Psoas muscle (tissue), 8 donors: ENCODE data around the gene PIGN. TPM values are rescaled to one million over a fixed set of nuclear protein-coding genes. Genes with fewer than 3 reads are reported as not detected.

Source experiments
- ATAC-seq, 4 donors: fragments of 200-7000 bp; cut with Tn5 transposase; one replicate each; pipeline ENCODE4 v1.9.1; 2020; ENCODE audit warnings: moderate library complexity in 3 of 4, mild to moderate bottlenecking in 2 of 4
- DNase-seq, 2 donors: peaks; one replicate each; pipeline ENCODE4 v3.0.0-alpha.2; 2020
- H3K27ac ChIP-seq: fragments of 200-600 bp; one replicate; pipeline ENCODE4 v1.8.0; 2022
- H3K27me3 ChIP-seq, 3 donors: fragments of 200-600 bp in 1 of 3; one replicate each; pipeline versions ENCODE4 v1.6.1 to v1.8.0; 2013 to 2022; ENCODE audit warnings: low read length in 2 of 3, mild to moderate bottlenecking in 2 of 3, moderate library complexity in 1 of 3; ENCODE audit not compliant: insufficient read depth in 3 of 3
- H3K36me3 ChIP-seq, 2 donors: fragments of 200-600 bp in 1 of 2; one replicate each; pipeline versions ENCODE4 v1.6.1 to v1.8.0; 2013 to 2022; ENCODE audit warnings: low read depth in 1 of 2, mild to moderate bottlenecking in 1 of 2, moderate library complexity in 1 of 2; ENCODE audit not compliant: insufficient read depth in 1 of 2
- H3K4me1 ChIP-seq: fragments of 200-600 bp; one replicate; pipeline ENCODE4 v1.8.0; 2022
- H3K4me3 ChIP-seq: fragments of 200-600 bp; one replicate; pipeline ENCODE4 v1.8.0; 2022; ENCODE audit warnings: mild to moderate bottlenecking
- H3K9me3 ChIP-seq: fragments of 200-600 bp; one replicate; pipeline ENCODE4 v1.8.0; 2022
- WGBS, 3 donors: extraction: QIAGEN DNeasy Blood & Tissue Kit; methylation state at CpG; one replicate each; pipeline versions ENCODE4 v1.1.6 to v1.1.7; 2013; 5-methylcytosine and 5-hydroxymethylcytosine counted together
- intact Hi-C, 2 donors: fragments of 100-400 bp; cut with DNase I; formaldehyde crosslinking; loops; one replicate each; pipeline versions ENCODE4 v1.11.0 to v1.14.2; 2022
- polyA plus RNA-seq, 3 donors: library from polyadenylated mRNA; stranded (reverse); fragments of 200-250 nt; gene quantifications; one replicate each; pipeline ENCODE4 v1.2.3, GENCODE V29; 2013
- total RNA-seq, 4 donors: library from RNA; stranded (reverse); fragmentation: NEBNext Ultra II Directional in 2 of 4; extraction: Animal tissue kit (Norgen Biotek cat#: 25700) in 2 of 4; gene quantifications; one replicate each; pipeline versions ENCODE4 v1.2.1 to v1.2.4, GENCODE V29; 2021 to 2023
- TF ChIP-seq, protein P1 (sequence below): fragments of 200-600 bp; IDR thresholded peaks from one replicate; pipeline ENCODE4 v1.8.0; 2022; ENCODE audit warnings: antibody characterized with exemption
- donor health status: healthy with polysubstance abuse.
- donor health status: DM: no; HTN: no; CAD: no; lungs with moderate emphysema.
- donor health status: Bipolar disorder and iron deficiency.
- donor health status: healthy.
- donor health status: DM: yes; HTN: yes; CAD: no.
- donor health status: DM: no; HTN: no; CAD: no.
- donor health status: DM: no; HTN: no; CAD: no.
- donor health status: DM: yes; HTN: yes; CAD: no.

PIGN gene
- total and polyA plus RNA-seq, 7 donors = 3.2 to 18.0 (median 9.5) TPM

DNA sequence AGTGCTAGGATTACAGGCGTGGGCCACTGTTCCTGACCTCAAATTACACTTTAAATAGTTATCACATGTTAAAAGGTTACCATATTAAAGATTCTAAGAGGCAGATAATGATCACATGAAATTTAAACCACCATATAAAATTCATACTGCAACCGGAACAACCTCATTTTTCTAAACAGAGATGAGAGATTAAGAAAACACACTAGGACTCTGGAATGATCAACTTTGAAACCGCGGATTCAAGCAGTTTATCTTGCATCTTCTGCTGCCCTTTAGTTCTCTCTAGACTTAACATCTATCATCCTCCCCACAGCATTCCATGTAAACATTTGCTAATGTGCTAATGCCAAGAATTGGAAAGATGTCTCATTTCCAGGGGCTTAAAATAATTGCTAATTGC, 115.8 kb downstream of the PIGN start:
- Histone ChIP-seq H3K27me3 (no peaks in the 10 kb centered on the region), H3K36me3 (peaks cover 3 to 33% of the 10 kb centered on the region in 2 donors), H3K27ac (no peak overlapping the region), H3K9me3 (no peaks in the 10 kb centered on the region), H3K4me3 (no peak overlapping the region), H3K4me1 (no peaks in the 10 kb centered on the region)
- ATAC-seq (no peak), DNase-seq (no peak)
- intact Hi-C loops = no loop called here
- TF ChIP-seq, protein P1, sequence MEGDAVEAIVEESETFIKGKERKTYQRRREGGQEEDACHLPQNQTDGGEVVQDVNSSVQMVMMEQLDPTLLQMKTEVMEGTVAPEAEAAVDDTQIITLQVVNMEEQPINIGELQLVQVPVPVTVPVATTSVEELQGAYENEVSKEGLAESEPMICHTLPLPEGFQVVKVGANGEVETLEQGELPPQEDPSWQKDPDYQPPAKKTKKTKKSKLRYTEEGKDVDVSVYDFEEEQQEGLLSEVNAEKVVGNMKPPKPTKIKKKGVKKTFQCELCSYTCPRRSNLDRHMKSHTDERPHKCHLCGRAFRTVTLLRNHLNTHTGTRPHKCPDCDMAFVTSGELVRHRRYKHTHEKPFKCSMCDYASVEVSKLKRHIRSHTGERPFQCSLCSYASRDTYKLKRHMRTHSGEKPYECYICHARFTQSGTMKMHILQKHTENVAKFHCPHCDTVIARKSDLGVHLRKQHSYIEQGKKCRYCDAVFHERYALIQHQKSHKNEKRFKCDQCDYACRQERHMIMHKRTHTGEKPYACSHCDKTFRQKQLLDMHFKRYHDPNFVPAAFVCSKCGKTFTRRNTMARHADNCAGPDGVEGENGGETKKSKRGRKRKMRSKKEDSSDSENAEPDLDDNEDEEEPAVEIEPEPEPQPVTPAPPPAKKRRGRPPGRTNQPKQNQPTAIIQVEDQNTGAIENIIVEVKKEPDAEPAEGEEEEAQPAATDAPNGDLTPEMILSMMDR = no peak
- 73 to 86% (median 84%) methylated on average over 4 of the region's 4 CpGs for WGBS, 3 donors

DNA sequence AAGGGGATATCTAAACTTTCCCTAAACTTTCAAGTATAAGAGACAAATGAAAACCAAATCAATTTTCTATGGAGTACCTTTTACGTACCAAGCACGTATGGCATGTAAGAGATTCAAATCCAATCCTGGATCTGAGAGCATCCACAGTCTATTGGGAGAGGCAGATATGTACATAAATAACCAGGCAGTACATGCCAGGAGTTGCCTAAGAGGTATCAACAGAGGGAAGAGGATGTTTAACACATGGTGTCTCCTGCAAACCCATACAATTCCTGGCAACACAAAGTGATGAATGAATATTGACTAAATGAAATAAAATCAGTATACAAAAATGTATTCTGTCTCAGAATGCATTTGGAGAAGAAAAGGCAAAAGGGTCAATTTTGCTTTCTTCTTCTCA, 116.6 kb downstream of the PIGN start:
- intact Hi-C loops = no loop called here
- Histone ChIP-seq H3K9me3 (no peaks in the 10 kb centered on the region), H3K27me3 (no peaks in the 10 kb centered on the region), H3K36me3 (peaks cover 3 to 33% of the 10 kb centered on the region in 2 donors), H3K27ac (no peak overlapping the region), H3K4me3 (no peak overlapping the region), H3K4me1 (no peaks in the 10 kb centered on the region)
- ATAC-seq (no peak), DNase-seq (no peak)
- TF ChIP-seq, protein P1 = no peak
- WGBS, 3 donors = 87 to 96% (median 89%) methylated on average over 2 of the region's 2 CpGs

DNA sequence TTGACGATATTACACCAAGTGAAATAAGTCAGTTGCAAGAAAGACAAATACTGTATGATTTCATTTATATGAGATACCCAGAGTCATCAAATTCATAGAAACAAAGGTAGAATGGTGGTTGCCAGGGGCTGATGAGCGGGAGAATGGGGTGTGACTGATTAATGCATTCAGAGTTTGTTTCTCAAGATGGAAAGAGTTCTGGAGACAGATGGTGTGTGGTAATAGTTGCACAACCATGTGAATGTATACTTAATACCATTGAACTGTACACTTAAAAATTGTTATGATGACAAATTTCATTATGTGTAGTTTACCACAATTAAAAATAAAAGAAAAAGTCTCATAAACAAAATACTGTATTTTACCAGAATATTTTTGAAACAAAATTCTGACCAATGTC, 117.3 kb downstream of the PIGN start:
- no peak for ATAC-seq

DNA sequence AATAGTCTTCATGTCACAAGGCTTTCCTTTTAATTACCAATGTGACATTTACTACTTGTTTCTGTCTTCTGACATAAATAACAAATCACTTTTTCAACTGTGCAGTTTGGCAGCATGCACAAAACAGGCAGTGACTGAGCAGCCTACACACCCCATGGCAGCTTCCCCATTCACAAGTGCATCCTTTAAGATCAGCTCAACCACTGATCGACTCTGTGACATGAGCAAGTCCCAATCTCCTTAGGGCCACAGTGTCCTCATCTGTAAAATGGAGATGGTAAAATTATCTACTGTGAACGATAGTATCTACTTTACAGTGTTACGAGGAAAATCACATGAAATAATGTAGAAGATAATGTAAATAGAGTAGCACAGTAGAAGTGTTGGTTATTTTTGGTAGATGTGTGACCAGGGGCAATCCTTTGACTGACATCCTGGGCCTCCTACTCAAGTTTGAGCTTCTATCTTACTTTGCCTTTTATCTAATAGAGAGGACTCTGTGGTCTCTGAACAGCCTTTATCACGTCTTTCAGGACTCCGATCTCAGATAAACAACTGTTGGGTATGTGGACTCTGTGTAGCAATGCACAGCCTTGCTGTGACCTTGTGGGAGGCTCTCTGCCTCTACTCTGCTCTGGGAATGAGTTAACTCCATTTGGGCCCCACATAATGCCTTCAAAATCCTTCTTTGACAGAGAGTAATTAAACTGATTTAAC, 120.6 kb downstream of the PIGN start:
- H3K9me3 ChIP-seq = no peaks in the 10 kb centered on the region
- no peak overlapping the region for H3K27ac ChIP-seq
- no peaks in the 10 kb centered on the region for H3K27me3 ChIP-seq
- ATAC-seq (no peak), DNase-seq (no peak)
- H3K4me1 ChIP-seq = no peaks in the 10 kb centered on the region
- no peak overlapping the region for H3K4me3 ChIP-seq
- TF ChIP-seq, protein P1 = no peak
- intact Hi-C loops = no loop called here
- 94 to 98% (median 94%) methylated on average over 5 of the region's 5 CpGs for WGBS, 3 donors
- H3K36me3 ChIP-seq = peaks cover 3 to 12% of the 10 kb centered on the region in 2 donors

More for the DNA sequence above, 117.3 kb downstream of the PIGN start:
- TF ChIP-seq, protein P1 = no peak
- Histone ChIP-seq H3K4me1 (no peaks in the 10 kb centered on the region), H3K36me3 (peaks cover 3 to 33% of the 10 kb centered on the region in 2 donors), H3K9me3 (no peaks in the 10 kb centered on the region), H3K27ac (no peak overlapping the region), H3K4me3 (no peak overlapping the region), H3K27me3 (no peaks in the 10 kb centered on the region)
- intact Hi-C loops = no loop called here
- 94 to 99% (median 98%) methylated on average over 2 of the region's 2 CpGs for WGBS, 3 donors
- no peak for DNase-seq

DNA sequence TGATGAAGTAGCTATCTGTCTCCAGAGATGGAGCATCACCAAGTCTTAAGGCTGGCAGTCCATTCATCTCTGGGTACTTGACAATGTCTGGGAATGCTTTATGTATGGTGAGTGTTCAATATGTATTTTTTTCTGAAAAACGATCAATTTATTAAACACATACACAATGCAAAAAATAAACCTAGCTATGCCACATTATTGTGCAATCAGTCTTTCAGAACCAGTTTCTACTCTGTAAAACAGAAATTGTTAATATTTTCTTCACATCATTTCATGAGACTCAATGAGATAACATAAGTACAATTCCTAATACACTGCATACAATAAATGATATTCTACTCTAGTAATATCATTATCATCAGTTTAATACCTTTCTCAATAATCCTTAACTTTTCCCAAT, 122.5 kb downstream of the PIGN start:
- TF ChIP-seq, protein P1 = no peak
- Histone ChIP-seq H3K27ac (no peak overlapping the region), H3K27me3 (no peaks in the 10 kb centered on the region), H3K9me3 (no peaks in the 10 kb centered on the region), H3K4me1 (no peaks in the 10 kb centered on the region), H3K4me3 (no peak overlapping the region), H3K36me3 (peaks cover 0 to 3% of the 10 kb centered on the region in 2 donors)
- DNase-seq = no peak
- 0 to 94% (median 91%) methylated on average over 1 of the region's 1 CpG for WGBS, 3 donors
- intact Hi-C loops = no loop called here
- no peak for ATAC-seq
